Measurements from ENCODE around the gene TANGO6.
"Not testable (repeated sequence)": the region's sequence is repeated elsewhere in the genome, so short reads cannot be mapped to it uniquely, and the experiment has no call there.

GRCh38 chr16:69126801-69127200 lies 283.5 kb downstream of the TANGO6 start:
- not testable (repeated sequence) for TF ChIP-seq CTCF (conservative IDR thresholded peaks at IDR 0.05 in 1 of 2, IDR thresholded peaks at IDR 0.05 in 1 of 2; ENCODE audit: extremely low read depth in 1 of 2, insufficient read depth in 1 of 2, low read depth in 1 of 2, low read length in 2 of 2); EZH2 (IDR thresholded peaks at IDR 0.05; ENCODE audit: borderline replicate concordance, low read length)
